ENCODE measurements around the gene KIF12. TPM values are rescaled to one million over a fixed set of nuclear protein-coding genes. Genes with fewer than 3 reads are reported as not detected.

The KIF12 gene
- total RNA-seq, 1 donor from 2014 or later = 0.34 TPM

GRCh38 chr9:114099669-114100270, 678 bp upstream of the KIF12 start:
- H3K4me3 ChIP-seq (ENCODE audit: insufficient read depth, low read depth, low read length) = no peak overlapping the region
- DNase-seq (ENCODE audit: low read depth) (no peak), FAIRE-seq (no peak)
- Mint-ChIP-seq H3K36me3 (ENCODE audit: low read depth, unreplicated experiment) (peaks cover 3% of the 10 kb centered on the region), H3K4me1 (ENCODE audit: low read depth, unreplicated experiment) (peaks cover 2% of the 10 kb centered on the region), H3K9me3 (ENCODE audit: unreplicated experiment) (peaks cover 11% of the 10 kb centered on the region), H3K27ac (ENCODE audit: unreplicated experiment) (no peak overlapping the region), H3K27me3 (ENCODE audit: low read depth, unreplicated experiment) (peaks cover 45% of the 10 kb centered on the region), H3K4me3 (ENCODE audit: unreplicated experiment) (no peak overlapping the region)
- peaks cover 2% of the 10 kb centered on the region for H3K27me3 ChIP-seq (ENCODE audit: insufficient read depth, low read length)
- H3K79me2 ChIP-seq (ENCODE audit: insufficient read depth, low read length) = no peaks in the 10 kb centered on the region
- peaks cover 6% of the 10 kb centered on the region for H3K9me3 ChIP-seq (ENCODE audit: insufficient read depth, low read depth, low read length)
- no peak overlapping the region for H2AFZ ChIP-seq (ENCODE audit: low read depth, low read length)
- no peak overlapping the region for H3K27ac ChIP-seq (ENCODE audit: low read depth, low read length)
- TF ChIP-seq CTCF (IDR thresholded peaks at IDR 0.05; ENCODE audit: insufficient read depth, low read depth, low read length) = no peak
- no peak for TF ChIP-seq EZH2 (IDR thresholded peaks at IDR 0.05; ENCODE audit: insufficient read depth, low read length)
- no peak overlapping the region for H3K9ac ChIP-seq (ENCODE audit: low read length)
- H3K4me2 ChIP-seq (ENCODE audit: low read length) = no peak overlapping the region
- H3K4me1 ChIP-seq (ENCODE audit: insufficient read depth, low read length) = peaks cover 5% of the 10 kb centered on the region
- no peaks in the 10 kb centered on the region for H3K36me3 ChIP-seq (ENCODE audit: insufficient read depth, low read length)
- no peaks in the 10 kb centered on the region for H4K20me1 ChIP-seq (ENCODE audit: insufficient read depth, low read length)

- no peak overlapping the region for H3K4me3 ChIP-seq (ENCODE audit: insufficient read depth, low read depth, low read length)
- H3K9me3 Mint-ChIP-seq (ENCODE audit: unreplicated experiment) = peaks cover 11% of the 10 kb centered on the region
- no peak overlapping the region for H3K27ac Mint-ChIP-seq (ENCODE audit: unreplicated experiment)
- H3K27me3 ChIP-seq (ENCODE audit: insufficient read depth, low read length) = peaks cover 2% of the 10 kb centered on the region
- H2AFZ ChIP-seq (ENCODE audit: low read depth, low read length) = peak overlapping the region; percentile 21
- H3K27me3 Mint-ChIP-seq (ENCODE audit: low read depth, unreplicated experiment) = peaks cover 58% of the 10 kb centered on the region
- DNase-seq (ENCODE audit: low read depth) (no peak), FAIRE-seq (no peak)
- H3K9ac ChIP-seq (ENCODE audit: low read length) = no peak overlapping the region
- H3K79me2 ChIP-seq (ENCODE audit: insufficient read depth, low read length) = no peaks in the 10 kb centered on the region
- H4K20me1 ChIP-seq (ENCODE audit: insufficient read depth, low read length) = no peaks in the 10 kb centered on the region
- no peak for TF ChIP-seq CTCF (IDR thresholded peaks at IDR 0.05; ENCODE audit: insufficient read depth, low read depth, low read length)
- peaks cover 5% of the 10 kb centered on the region for H3K9me3 ChIP-seq (ENCODE audit: insufficient read depth, low read depth, low read length)
- peaks cover 2% of the 10 kb centered on the region for H3K4me1 Mint-ChIP-seq (ENCODE audit: low read depth, unreplicated experiment)
- peak overlapping the region; percentile 66 for H3K4me3 Mint-ChIP-seq (ENCODE audit: unreplicated experiment)
- no peaks in the 10 kb centered on the region for H3K36me3 ChIP-seq (ENCODE audit: insufficient read depth, low read length)
- H3K36me3 Mint-ChIP-seq (ENCODE audit: low read depth, unreplicated experiment) = peaks cover 3% of the 10 kb centered on the region
- H3K4me1 ChIP-seq (ENCODE audit: insufficient read depth, low read length) = peaks cover 5% of the 10 kb centered on the region
- peak overlapping the region; percentile 79 for H3K4me2 ChIP-seq (ENCODE audit: low read length)
- H3K27ac ChIP-seq (ENCODE audit: low read depth, low read length) = no peak overlapping the region
Measured at GRCh38 chr9:114098021-114098935, 814 bp downstream of the KIF12 start.

Data from astrocyte (in vitro differentiated cells and primary cell).